ENCODE measurements around the gene CENPM. TPM values are rescaled to one million over a fixed set of nuclear protein-coding genes. Genes with fewer than 3 reads are reported as not detected.
A peak's percentile ranks its signal among the peaks of the same experiment; 100 is the strongest.

CENPM gene
- total and polyA plus RNA-seq, 9 of the 15 experiments (the other 6 are each of a cell fraction or from before 2014, with no cell fraction given) = 11.3 to 67.7 (median 32.3) TPM

DNA sequence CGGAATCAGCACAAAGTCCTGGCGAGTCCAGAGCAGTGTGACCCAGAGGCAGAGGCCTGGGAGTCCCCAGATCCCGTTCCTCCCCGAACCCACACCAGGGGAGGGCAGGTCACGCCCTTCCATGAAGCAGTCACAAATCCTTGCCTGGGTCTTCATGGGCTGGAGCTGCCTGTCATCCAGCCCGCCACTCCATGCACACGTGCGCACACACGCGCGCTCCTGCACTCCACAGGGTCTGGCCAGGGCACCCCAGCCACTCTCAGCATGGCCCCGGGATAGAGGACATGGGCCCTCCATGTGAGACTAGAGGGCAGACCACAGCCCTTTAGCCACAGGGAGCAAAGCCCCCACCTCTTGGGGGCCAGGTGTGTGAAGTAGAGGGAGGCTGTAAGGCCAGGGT is 14.6 kb downstream of the CENPM start:
- no TSS peak for BruUV-seq (replicated peaks)
- FAIRE-seq (no peak), DNase-seq (ENCODE audit: extremely low read depth in 1 of 4, low spot score in 3 of 4) (no peak), ATAC-seq (no peak)
- TF ChIP-seq POLR2G (IDR thresholded peaks at IDR 0.05; ENCODE audit: low read depth, low read length) = peak; percentile 70
- TF ChIP-seq SAFB2 (IDR thresholded peaks at IDR 0.05; ENCODE audit: borderline replicate concordance, low read depth, low read length, severe bottlenecking) = no peak
- TF ChIP-seq ZBED1 (IDR thresholded peaks at IDR 0.05) = no peak
- peak; percentile 34; the same call in 1 of the 2 replicates for TF ChIP-seq RBFOX2 (IDR thresholded peaks at IDR 0.05; ENCODE audit: low read depth, low read length)
- H3K4me3 ChIP-seq = no peak overlapping the region
- ChIA-PET CTCF (ENCODE audit: low intra/inter-chr PET ratio) (no interaction called here), POLR2A (interaction anchor here (0.6 kb wide), 1 partner anchor 226 kb away, joined by 3 read pairs; no protein-coding TSS in a partner anchor)
- no peaks in the 10 kb centered on the region for H3K79me2 ChIP-seq (ENCODE audit: control insufficient read depth, insufficient read depth, low read length)
- peaks cover 6 to 61% of the 10 kb centered on the region in 2 experiments; a peak in 4 of 5 replicates for H3K4me1 ChIP-seq (replicated peaks in 1 of 2; ENCODE audit: control insufficient read depth in 2 of 2, insufficient read depth in 2 of 2, low read length in 2 of 2)
- no peak overlapping the region for H3K27ac ChIP-seq (ENCODE audit: extremely low read depth, low read depth, low read length)
- WGBS (ENCODE audit: insufficient coverage, low coverage, missing lambda C conversion rate) = 100% methylated on average over 9 of the region's 12 CpGs
- no peaks in the 10 kb centered on the region for H3K27me3 ChIP-seq (ENCODE audit: control insufficient read depth in 2 of 2, insufficient read depth in 2 of 2, low read length in 2 of 2)
- intact Hi-C loops (cut with micrococcal nuclease) = no loop called here
- no peaks in the 10 kb centered on the region for H3K9me3 ChIP-seq (replicated peaks; ENCODE audit: control insufficient read depth, insufficient read depth, low read depth, low read length)
- peaks cover 14% of the 10 kb centered on the region; the same call in 1 of the 3 replicates for H3K36me3 ChIP-seq (ENCODE audit: control insufficient read depth, insufficient read depth, low read length)
- H3K4me2 ChIP-seq (ENCODE audit: insufficient read depth, low read length) = no peak overlapping the region
- no peaks in the 10 kb centered on the region for H4K20me1 ChIP-seq (replicated peaks; ENCODE audit: control insufficient read depth, insufficient read depth, low read length)
- in situ Hi-C loops (cut with MboI) = no loop called here
- no peak overlapping the region for H2AFZ ChIP-seq (ENCODE audit: low read depth, low read length)
- H3K9me1 ChIP-seq (ENCODE audit: control insufficient read depth, insufficient read depth, low read length) = peaks cover 3% of the 10 kb centered on the region
- peak overlapping the region in 1 of 2 experiments; percentile 71; a peak in 2 of 4 replicates for H3K9ac ChIP-seq (ENCODE audit: insufficient read depth in 1 of 2, low read depth in 2 of 2, low read length in 2 of 2)

DNA sequence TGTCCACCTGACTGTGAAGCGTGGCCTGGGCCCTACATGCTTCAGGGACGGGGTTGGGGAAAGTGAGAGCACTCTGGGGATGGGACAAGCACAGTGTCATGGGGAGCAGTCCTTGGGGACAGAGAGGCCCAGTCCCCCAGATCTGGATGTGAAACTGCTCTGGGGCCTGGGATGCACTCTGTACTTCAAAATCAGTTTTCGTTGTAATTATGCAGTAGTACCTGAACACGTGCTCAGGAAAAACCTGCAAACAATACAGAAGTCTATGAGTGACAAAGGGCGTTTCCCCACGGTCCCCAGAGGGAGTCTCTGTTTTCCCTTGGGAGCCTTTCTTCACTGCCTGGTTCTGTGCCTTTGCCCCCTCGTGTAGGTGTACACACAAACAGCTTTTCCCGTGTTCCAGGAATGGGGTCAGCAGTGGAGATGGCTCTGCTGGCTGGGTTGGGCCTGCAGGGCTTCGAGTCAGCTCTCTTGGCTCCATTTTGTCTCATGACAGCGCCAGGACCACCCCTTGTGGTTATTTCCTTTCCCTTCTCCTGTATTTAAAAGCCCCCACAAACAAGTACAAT is 15.2 kb downstream of the CENPM start:
- Histone ChIP-seq H4K20me1 (replicated peaks; ENCODE audit: control insufficient read depth, insufficient read depth, low read length) (no peaks in the 10 kb centered on the region), H3K9me3 (replicated peaks; ENCODE audit: control insufficient read depth, insufficient read depth, low read depth, low read length) (no peaks in the 10 kb centered on the region), H3K36me3 (ENCODE audit: control insufficient read depth, insufficient read depth, low read length) (peaks cover 9% of the 10 kb centered on the region; the same call in 1 of the 3 replicates), H3K79me2 (ENCODE audit: control insufficient read depth, insufficient read depth, low read length) (no peaks in the 10 kb centered on the region), H3K27ac (ENCODE audit: extremely low read depth, low read depth, low read length) (no peak overlapping the region), H2AFZ (ENCODE audit: low read depth, low read length) (no peak overlapping the region), H3K4me1 (replicated peaks in 1 of 2; ENCODE audit: control insufficient read depth in 2 of 2, insufficient read depth in 2 of 2, low read length in 2 of 2) (peaks cover 6 to 66% of the 10 kb centered on the region in 2 experiments; a peak in 4 of 5 replicates), H3K27me3 (ENCODE audit: control insufficient read depth in 2 of 2, insufficient read depth in 2 of 2, low read length in 2 of 2) (no peaks in the 10 kb centered on the region), H3K9ac (ENCODE audit: insufficient read depth in 1 of 2, low read depth in 2 of 2, low read length in 2 of 2) (peak overlapping the region in 1 of 2 experiments; percentile 71; a peak in 2 of 4 replicates), H3K9me1 (ENCODE audit: control insufficient read depth, insufficient read depth, low read length) (peaks cover 3% of the 10 kb centered on the region), H3K4me3 (no peak overlapping the region), H3K4me2 (ENCODE audit: insufficient read depth, low read length) (no peak overlapping the region)
- 69% methylated on average over 10 of the region's 10 CpGs for WGBS (ENCODE audit: insufficient coverage, low coverage, missing lambda C conversion rate)
- in situ Hi-C loops (cut with MboI) (no loop called here), intact Hi-C loops (cut with micrococcal nuclease) (no loop called here)
- no TSS peak for BruUV-seq (replicated peaks)
- DNase-seq (ENCODE audit: extremely low read depth in 1 of 4, low spot score in 3 of 4) (no peak), ATAC-seq (no peak), FAIRE-seq (no peak)
- ChIA-PET CTCF (ENCODE audit: low intra/inter-chr PET ratio) (no interaction called here), POLR2A (no interaction called here)
- no peak for TF ChIP-seq PHF20 (IDR thresholded peaks at IDR 0.05; ENCODE audit: partially characterized antibody)
- TF ChIP-seq ZNF830 (CRISPR knock-in tag; IDR thresholded peaks at IDR 0.05) = no peak
- no peak for TF ChIP-seq CHD1 (IDR thresholded peaks at IDR 0.05; ENCODE audit: low read length)
- TF ChIP-seq PREB (CRISPR knock-in tag; IDR thresholded peaks at IDR 0.05) = no peak
- no peak for TF ChIP-seq MAFK (IDR thresholded peaks at IDR 0.05; ENCODE audit: low read length)
- TF ChIP-seq RAD21 (CRISPR knock-in tag; conservative IDR thresholded peaks at IDR 0.05 in 1 of 2, IDR thresholded peaks at IDR 0.05 in 1 of 2) = no peak
- no peak for TF ChIP-seq CBX5 (IDR thresholded peaks at IDR 0.05; ENCODE audit: borderline replicate concordance, low read depth)
- no peak for TF ChIP-seq CCAR2 (IDR thresholded peaks at IDR 0.05; ENCODE audit: low read depth, low read length)
- TF ChIP-seq TCF7 (IDR thresholded peaks at IDR 0.05; ENCODE audit: borderline replicate concordance) = no peak
- no peak for TF ChIP-seq BHLHE40 (IDR thresholded peaks at IDR 0.05; ENCODE audit: low read length)
- TF ChIP-seq BRF2 (IDR thresholded peaks at IDR 0.05; ENCODE audit: borderline replicate concordance, insufficient read depth, insufficient read length) = no peak

Data from K562 (cell line).